ENCODE measurements around the gene OR51E1.

DNA sequence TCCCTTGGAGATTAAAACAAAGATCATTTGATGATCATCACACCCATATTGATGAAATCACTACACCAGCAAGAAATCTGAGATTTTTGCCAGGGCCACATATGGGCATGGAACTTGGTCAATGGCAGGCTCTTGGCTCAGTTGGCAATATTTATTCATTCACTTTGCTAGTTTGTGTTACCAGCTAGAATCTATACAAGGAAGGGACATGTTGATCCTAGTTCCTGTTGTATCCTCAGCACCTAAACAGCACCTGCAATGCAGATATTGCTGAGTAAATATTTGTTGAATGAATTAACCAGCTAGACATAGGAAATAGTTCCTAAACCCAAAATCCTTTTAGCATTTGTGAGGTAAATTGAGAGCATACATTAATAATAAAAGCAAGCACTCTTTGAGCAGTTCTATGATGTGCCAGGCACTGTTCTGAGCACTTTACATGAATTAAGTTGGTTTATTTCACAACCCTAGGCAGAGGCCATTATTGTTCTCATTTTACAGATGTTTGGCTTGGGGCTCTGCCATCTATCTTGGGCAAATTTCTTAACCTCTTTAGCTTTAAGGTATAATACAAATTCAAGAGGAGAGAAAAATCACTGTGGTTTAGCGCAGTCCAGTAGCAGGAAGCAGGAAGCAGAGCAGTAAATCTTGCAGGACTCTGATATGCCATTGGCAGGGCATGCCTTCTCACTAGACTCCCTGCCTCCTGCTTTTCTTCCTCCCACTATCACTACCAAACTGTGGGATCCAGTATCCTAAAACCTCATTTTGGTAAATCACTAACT is 37.4 kb upstream of the OR51E1 start:
- TF ChIP-seq EP300 (IDR thresholded peaks at IDR 0.05) = no peak
- TF ChIP-seq, protein P1, sequence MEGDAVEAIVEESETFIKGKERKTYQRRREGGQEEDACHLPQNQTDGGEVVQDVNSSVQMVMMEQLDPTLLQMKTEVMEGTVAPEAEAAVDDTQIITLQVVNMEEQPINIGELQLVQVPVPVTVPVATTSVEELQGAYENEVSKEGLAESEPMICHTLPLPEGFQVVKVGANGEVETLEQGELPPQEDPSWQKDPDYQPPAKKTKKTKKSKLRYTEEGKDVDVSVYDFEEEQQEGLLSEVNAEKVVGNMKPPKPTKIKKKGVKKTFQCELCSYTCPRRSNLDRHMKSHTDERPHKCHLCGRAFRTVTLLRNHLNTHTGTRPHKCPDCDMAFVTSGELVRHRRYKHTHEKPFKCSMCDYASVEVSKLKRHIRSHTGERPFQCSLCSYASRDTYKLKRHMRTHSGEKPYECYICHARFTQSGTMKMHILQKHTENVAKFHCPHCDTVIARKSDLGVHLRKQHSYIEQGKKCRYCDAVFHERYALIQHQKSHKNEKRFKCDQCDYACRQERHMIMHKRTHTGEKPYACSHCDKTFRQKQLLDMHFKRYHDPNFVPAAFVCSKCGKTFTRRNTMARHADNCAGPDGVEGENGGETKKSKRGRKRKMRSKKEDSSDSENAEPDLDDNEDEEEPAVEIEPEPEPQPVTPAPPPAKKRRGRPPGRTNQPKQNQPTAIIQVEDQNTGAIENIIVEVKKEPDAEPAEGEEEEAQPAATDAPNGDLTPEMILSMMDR (IDR thresholded peaks at IDR 0.05) = no peak
- no peak for TF ChIP-seq POLR2A (IDR thresholded peaks at IDR 0.05; ENCODE audit: low read depth)
